H1 (cell line): ENCODE data around the gene WDR91. TPM values are rescaled to one million over a fixed set of nuclear protein-coding genes. Genes with fewer than 3 reads are reported as not detected.

Source experiments
- ASH2L ChIP-seq: fragments of 200-600, 300-600 bp; sonication (generic); IDR thresholded peaks from one replicate; pipeline ENCODE4 v1.7.1; 2017; ENCODE audit warnings: low read length
- GABPA ChIP-seq: IDR thresholded peaks from 2 replicates; pipeline ENCODE4 v1.6.1; 2011; ENCODE audit warnings: mild to moderate bottlenecking, low read length, moderate library complexity, borderline replicate concordance; ENCODE audit not compliant: insufficient read depth
- RAD21 ChIP-seq, 2 experiments: IDR thresholded peaks in 1 of 2; conservative IDR thresholded peaks in 1 of 2; 2 replicates each; pipeline ENCODE4 v1.6.1; 2011; ENCODE audit warnings: low read depth in 2 of 2, low read length in 2 of 2, improper control_type of control experiment in 1 of 2, inconsistent platforms in 1 of 2, mild to moderate bottlenecking in 1 of 2, moderate library complexity in 1 of 2
- SRF ChIP-seq: IDR thresholded peaks from 2 replicates; pipeline ENCODE4 v1.6.1; 2011; ENCODE audit warnings: mild to moderate bottlenecking, low read depth, low read length, moderate library complexity
- TCF12 ChIP-seq: IDR thresholded peaks from 2 replicates; pipeline ENCODE4 v1.6.1; 2011; ENCODE audit warnings: low read depth, mild to moderate bottlenecking, low read length
- polyA plus RNA-seq, 7 experiments: library from polyadenylated mRNA; depleted of rRNA in 3 of 7; stranded (reverse) in 5 of 7; unstranded in 2 of 7; fragments of >200 nt in 5 of 7; fragments of 200-250 nt in 2 of 7; gene quantifications; 1 replicate in 5 of 7; 2 replicates in 1 of 7; 4 replicates in 1 of 7; pipeline versions ENCODE4 v1.2.1 to v1.2.3, GENCODE V29; 2011 to 2013; ENCODE audit warnings: missing spikeins in 2 of 7, mixed read lengths in 2 of 7
- total RNA-seq: library from RNA; stranded (reverse); fragmentation: NEBNext Ultra II Directional; extraction: Animal tissue kit (Norgen Biotek cat#: 25700); gene quantifications from 2 replicates; pipeline ENCODE4 v1.2.1, GENCODE V29; 2021

The WDR91 gene
- total and polyA plus RNA-seq, 2 of the 8 experiments (the other 6 are each of a cell fraction or from before 2014, with no cell fraction given), result 8.2 to 14.7 TPM

DNA sequence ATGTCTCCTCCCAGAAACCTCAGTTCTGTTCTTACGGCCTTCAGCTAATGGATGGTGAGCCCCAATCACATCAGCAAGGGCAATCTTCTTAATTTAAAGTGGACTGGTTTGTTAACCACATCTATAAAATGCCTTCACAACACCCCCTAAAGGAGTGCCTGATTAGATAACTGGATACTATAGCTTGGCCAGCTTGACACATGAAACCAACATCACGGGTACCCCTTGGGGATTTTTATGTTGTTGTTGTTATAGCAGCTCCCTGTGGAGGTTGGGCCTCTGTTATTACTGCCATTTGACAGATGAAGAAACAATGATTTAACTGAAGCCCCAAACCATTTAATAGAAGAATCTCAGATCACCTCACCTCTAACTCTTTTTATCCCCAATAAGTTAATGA is 49.1 kb upstream of the WDR91 start (continued):
- TF ChIP-seq TCF12 (no peak), SRF (no peak), GABPA (no peak), ASH2L (no peak), RAD21 (IDR thresholded peaks at IDR 0.05 in 1 of 2, conservative IDR thresholded peaks at IDR 0.05 in 1 of 2; ENCODE audit: low read depth in 2 of 2, low read length in 2 of 2) (no peak)
- TF ChIP-seq, all 59 proteins: peak for 0
